MM.1S (cell line): ENCODE results near the gene REC114.

Experiments
- DNase-seq: peaks from one replicate; pipeline ENCODE4 v3.0.0-alpha.2; 2015
- H2AFZ ChIP-seq: fragments of 300-600 bp; sonication (generic); 2 replicates; pipeline ENCODE4 v1.6.0; 2016; ENCODE audit warnings: antibody characterized with exemption, low read length
- H3F3A ChIP-seq: fragments of 300-600 bp; sonication (generic); 2 replicates; pipeline ENCODE4 v1.6.1; 2016; ENCODE audit warnings: mild to moderate bottlenecking, antibody characterized with exemption, low read length, moderate library complexity, mixed read lengths; ENCODE audit not compliant: insufficient read depth
- H3K27ac ChIP-seq: fragments of 300-600 bp; sonication (generic); 2 replicates; pipeline ENCODE4 v1.5.1; 2016; ENCODE audit warnings: mild to moderate bottlenecking, low read length
- H3K27me3 ChIP-seq: fragments of 300-600 bp; sonication (generic); replicated peaks from 2 replicates; pipeline ENCODE4 v1.6.0; 2016; ENCODE audit warnings: low read length; ENCODE audit not compliant: insufficient read depth
- H3K36me3 ChIP-seq: fragments of 300-600 bp; sonication (generic); replicated peaks from 2 replicates; pipeline ENCODE4 v1.6.1; 2016; ENCODE audit warnings: mild to moderate bottlenecking, low read length, mixed read lengths; ENCODE audit not compliant: insufficient read depth
- H3K4me1 ChIP-seq: fragments of 300-600 bp; sonication (generic); 2 replicates; pipeline ENCODE4 v1.6.1; 2016; ENCODE audit warnings: low read length, mixed read lengths
- H3K4me2 ChIP-seq: fragments of 300-600 bp; sonication (generic); 2 replicates; pipeline ENCODE4 v1.6.0; 2016; ENCODE audit warnings: low read depth, low read length
- H3K4me3 ChIP-seq: fragments of 300-600 bp; sonication (generic); 2 replicates; pipeline ENCODE4 v1.5.1; 2016; ENCODE audit warnings: low read length, mixed read lengths
- H3K79me2 ChIP-seq: fragments of 300-600 bp; sonication (generic); 2 replicates; pipeline ENCODE4 v1.6.1; 2016; ENCODE audit warnings: mixed run types, low read length, mixed read lengths
- H3K9ac ChIP-seq: fragments of 300-600 bp; sonication (generic); 2 replicates; pipeline ENCODE4 v1.6.1; 2016; ENCODE audit warnings: low read length, mixed read lengths
- H3K9me2 ChIP-seq: fragments of 300-600 bp; sonication (generic); replicated peaks from 2 replicates; pipeline ENCODE4 v1.6.1; 2016; ENCODE audit warnings: mild to moderate bottlenecking, low read length, mixed read lengths; ENCODE audit not compliant: insufficient read depth
- H3K9me3 ChIP-seq: fragments of 300-600 bp; sonication (generic); replicated peaks from 2 replicates; pipeline ENCODE4 v1.6.1; 2016; ENCODE audit warnings: mild to moderate bottlenecking, low read length, mixed read lengths; ENCODE audit not compliant: insufficient read depth
- H4K20me1 ChIP-seq: fragments of 300-600 bp; sonication (generic); 2 replicates; pipeline ENCODE4 v1.6.1; 2016; ENCODE audit warnings: mild to moderate bottlenecking, low read length, moderate library complexity, mixed read lengths; ENCODE audit not compliant: insufficient read depth
- EZH2 ChIP-seq: fragments of 300-600 bp; sonication (generic); optimal IDR thresholded peaks from 2 replicates; pipeline ENCODE3; 2017; ENCODE audit warnings: low read depth, mild to moderate bottlenecking, antibody characterized with exemption, low read length, mixed read lengths
- EZH2phosphoT487 ChIP-seq: fragments of 300-600 bp; sonication (generic); IDR thresholded peaks from 2 replicates; pipeline ENCODE4 v1.6.1; 2018; ENCODE audit warnings: antibody characterized with exemption, low read length
- TF ChIP-seq, protein P1 (sequence below): fragments of 300-600 bp; sonication (generic); IDR thresholded peaks from 2 replicates; pipeline ENCODE4 v1.5.1; 2016; ENCODE audit warnings: antibody characterized with exemption, low read length, mixed read lengths

REC114 gene

GRCh38 chr15:73560501-73561117 lies 117.6 kb downstream of the REC114 start:
- peak; percentile 64 for DNase-seq
- TF ChIP-seq, protein P1, sequence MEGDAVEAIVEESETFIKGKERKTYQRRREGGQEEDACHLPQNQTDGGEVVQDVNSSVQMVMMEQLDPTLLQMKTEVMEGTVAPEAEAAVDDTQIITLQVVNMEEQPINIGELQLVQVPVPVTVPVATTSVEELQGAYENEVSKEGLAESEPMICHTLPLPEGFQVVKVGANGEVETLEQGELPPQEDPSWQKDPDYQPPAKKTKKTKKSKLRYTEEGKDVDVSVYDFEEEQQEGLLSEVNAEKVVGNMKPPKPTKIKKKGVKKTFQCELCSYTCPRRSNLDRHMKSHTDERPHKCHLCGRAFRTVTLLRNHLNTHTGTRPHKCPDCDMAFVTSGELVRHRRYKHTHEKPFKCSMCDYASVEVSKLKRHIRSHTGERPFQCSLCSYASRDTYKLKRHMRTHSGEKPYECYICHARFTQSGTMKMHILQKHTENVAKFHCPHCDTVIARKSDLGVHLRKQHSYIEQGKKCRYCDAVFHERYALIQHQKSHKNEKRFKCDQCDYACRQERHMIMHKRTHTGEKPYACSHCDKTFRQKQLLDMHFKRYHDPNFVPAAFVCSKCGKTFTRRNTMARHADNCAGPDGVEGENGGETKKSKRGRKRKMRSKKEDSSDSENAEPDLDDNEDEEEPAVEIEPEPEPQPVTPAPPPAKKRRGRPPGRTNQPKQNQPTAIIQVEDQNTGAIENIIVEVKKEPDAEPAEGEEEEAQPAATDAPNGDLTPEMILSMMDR, result peak; percentile 29
- no peak for TF ChIP-seq EZH2phosphoT487
- no peak for TF ChIP-seq EZH2
- Histone ChIP-seq H3K9ac (no peak overlapping the region), H3K4me1 (no peaks in the 10 kb centered on the region), H3K9me3 (no peaks in the 10 kb centered on the region), H3K36me3 (no peaks in the 10 kb centered on the region), H3K4me3 (no peak overlapping the region), H3K27ac (no peak overlapping the region), H4K20me1 (no peaks in the 10 kb centered on the region), H3K27me3 (no peaks in the 10 kb centered on the region), H3K79me2 (no peaks in the 10 kb centered on the region), H3F3A (no peaks in the 10 kb centered on the region), H3K4me2 (no peak overlapping the region), H3K9me2 (no peaks in the 10 kb centered on the region), H2AFZ (no peak overlapping the region)

DNA sequence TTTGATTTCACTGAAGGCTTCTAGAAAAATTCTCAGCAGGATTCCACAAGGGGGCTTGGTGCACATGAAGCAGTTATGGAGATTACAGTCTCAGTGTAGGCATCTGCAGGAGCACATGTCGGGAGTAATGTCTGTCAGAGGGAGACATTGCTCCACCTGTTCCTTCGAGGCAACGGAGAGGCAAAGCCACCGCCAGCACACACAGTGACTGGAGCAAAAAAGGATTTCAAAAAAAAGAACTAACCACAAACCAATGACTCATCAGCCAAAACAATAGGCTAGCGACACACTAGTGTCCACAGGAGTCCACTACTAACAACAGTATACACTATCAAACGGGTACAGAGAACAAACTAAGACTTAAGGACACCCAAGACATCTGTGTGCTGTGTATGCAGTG lies 121.3 kb downstream of the REC114 start:
- Histone ChIP-seq H3K27ac (no peak overlapping the region), H3K9me2 (no peaks in the 10 kb centered on the region), H3K36me3 (no peaks in the 10 kb centered on the region), H3F3A (no peaks in the 10 kb centered on the region), H3K9me3 (no peaks in the 10 kb centered on the region), H3K79me2 (no peaks in the 10 kb centered on the region), H3K4me2 (no peak overlapping the region), H4K20me1 (no peaks in the 10 kb centered on the region), H3K27me3 (no peaks in the 10 kb centered on the region), H3K4me1 (no peaks in the 10 kb centered on the region), H2AFZ (no peak overlapping the region), H3K9ac (no peak overlapping the region), H3K4me3 (no peak overlapping the region)
- DNase-seq, result no peak
- TF ChIP-seq, protein P1, result no peak
- TF ChIP-seq EZH2phosphoT487 (no peak), EZH2 (no peak)

DNA sequence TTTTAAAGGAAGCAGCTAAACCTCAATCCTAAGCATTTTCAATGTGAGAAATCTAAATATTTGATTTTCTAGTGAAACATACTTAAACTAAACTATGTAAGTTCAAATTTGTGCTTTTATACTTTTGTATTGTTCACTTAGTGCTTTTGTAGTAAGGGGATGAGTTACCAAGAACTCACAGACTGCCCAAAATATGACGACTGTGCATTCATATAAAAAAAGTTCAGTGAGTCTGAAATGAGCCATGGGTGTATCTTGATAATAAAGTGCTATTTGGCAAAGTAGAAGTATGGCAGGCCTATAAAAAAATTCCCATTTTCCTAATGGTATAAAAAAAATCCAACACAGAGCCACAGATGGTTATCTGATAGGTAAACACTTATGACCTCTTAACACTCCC lies 124.1 kb downstream of the REC114 start:
- Histone ChIP-seq H3K4me2 (no peak overlapping the region), H4K20me1 (no peaks in the 10 kb centered on the region), H3K79me2 (no peaks in the 10 kb centered on the region), H3K4me3 (no peak overlapping the region), H3F3A (no peaks in the 10 kb centered on the region), H2AFZ (no peak overlapping the region), H3K9ac (no peak overlapping the region), H3K27ac (no peak overlapping the region), H3K9me3 (no peaks in the 10 kb centered on the region), H3K36me3 (no peaks in the 10 kb centered on the region), H3K9me2 (no peaks in the 10 kb centered on the region), H3K27me3 (no peaks in the 10 kb centered on the region), H3K4me1 (no peaks in the 10 kb centered on the region)
- TF ChIP-seq, protein P1, result no peak
- TF ChIP-seq EZH2 (no peak), EZH2phosphoT487 (no peak)
- no peak for DNase-seq
